Measurements from ENCODE around the gene PDCD5.
"Not testable (repeated sequence)": the region's sequence is repeated elsewhere in the genome, so short reads cannot be mapped to it uniquely, and the experiment has no call there.

Gene PDCD5, protein sequence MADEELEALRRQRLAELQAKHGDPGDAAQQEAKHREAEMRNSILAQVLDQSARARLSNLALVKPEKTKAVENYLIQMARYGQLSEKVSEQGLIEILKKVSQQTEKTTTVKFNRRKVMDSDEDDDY
- total RNA-seq = 49.8 to 50.3 reads per million in 2 donors

DNA sequence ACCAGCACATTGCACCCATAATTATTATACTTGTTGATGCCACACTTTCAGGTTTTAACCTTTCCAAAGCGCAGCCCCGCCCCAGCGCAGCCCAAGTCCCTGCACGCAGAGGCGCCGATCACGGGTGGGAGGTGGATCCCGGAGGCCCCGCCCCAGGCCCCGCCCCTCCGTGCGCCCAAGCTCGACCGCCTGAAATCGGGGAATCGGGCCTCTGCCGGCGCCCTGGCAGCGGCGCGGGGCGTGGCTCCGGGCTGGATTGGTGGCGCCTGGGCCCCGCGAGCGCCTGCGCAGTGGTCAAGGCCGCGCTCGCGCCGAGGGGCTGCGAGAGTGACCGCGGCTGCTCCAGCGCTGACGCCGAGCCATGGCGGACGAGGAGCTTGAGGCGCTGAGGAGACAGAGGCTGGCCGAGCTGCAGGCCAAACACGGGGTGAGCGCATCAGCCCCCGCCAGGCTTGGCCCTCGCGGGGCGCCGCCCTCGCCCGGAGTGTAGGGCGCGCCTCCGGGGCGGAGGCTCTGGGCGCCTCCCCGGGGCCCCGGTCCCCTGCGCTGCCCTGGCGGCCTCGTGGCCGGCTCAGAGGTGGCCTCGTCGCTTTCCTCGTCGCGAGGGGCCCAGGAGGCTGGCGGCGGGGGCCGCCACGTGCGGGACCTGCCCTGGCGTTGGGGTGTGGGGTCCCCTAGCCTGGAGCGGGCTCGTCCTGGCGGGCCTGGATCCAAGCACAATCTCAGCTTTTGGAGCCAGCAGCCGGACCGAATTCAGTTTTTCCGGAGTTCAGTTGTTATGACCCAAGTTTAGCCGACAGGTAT, at the start of gene PDCD5:
PDCD5 (plus strand) TSS at position 290 of the 804 bp plus-strand sequence; CDS start at position 362, 72 bp downstream.
- peak; percentile 96 for DNase-seq

DNA sequence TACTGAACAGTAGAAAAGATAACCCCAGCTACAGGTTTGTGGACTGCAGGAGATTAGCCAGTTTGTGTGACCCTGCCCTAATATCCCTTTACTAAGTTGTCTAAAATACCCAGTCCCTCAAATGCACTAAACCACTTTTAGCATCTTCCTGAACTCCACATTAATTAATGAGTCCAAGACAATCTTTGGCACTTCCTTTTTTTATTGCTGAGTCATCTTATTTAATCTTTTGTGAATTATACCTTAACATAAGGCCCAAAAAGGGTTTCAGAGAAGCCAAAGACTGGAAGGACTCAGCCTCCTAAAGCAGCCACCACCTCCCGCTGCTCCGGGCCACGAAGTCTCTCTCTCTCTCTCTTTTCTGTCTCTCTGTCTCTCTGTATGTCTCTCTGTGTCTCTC, 48.8 kb upstream of the PDCD5 start:
- DNase-seq = no peak

DNA sequence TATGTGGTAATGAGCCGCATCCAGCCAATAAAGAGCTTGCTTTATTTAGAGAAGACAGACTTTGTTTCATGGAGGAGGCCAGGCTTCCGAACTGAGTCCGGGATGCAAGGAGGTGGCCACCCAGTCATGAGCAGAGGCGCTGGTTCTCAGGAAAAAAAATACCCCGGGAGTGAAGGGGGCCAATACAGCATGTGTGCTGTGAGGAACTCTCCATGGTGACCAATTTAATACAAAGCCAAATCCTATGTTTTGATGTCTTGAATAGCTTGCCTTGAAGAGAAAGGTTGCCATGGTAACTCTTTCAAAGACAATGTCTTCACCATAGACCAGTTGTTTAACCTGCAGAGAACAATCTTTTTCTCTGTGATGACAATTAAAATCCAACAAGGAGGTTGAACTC, 43.4 kb upstream of the PDCD5 start:
- DNase-seq = no peak

DNA sequence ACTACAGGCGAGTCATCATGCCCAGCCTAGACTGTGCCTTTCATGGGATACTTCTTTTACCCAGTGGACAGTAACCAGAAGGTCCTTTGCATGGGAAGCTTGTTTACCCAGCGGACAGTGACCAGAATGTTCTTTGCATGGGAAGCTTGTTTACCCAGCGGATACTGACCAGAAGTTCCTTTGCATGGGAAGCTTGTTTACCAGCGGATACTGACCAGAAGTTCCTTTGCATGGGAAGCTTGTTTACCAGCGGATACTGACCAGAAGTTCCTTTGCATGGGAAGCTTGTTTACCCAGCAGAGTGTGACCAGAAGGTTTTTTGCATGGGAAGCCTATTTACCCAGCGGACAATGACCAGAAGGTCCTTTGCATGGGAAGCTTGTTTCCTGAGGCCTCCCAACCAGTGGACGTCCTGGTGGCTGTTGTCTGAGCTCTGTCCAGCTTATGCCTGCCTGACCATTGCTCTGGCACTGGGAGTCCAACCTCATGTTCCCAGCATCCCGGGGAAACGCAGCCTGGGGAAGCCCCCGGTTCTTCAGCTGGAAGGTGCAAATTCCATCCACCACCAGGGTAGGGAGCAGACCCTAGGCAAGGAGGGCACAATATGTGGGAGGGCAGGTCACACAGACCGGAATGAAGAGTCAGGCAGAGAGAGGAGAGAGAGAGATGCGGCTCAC, 41.6 kb upstream of the PDCD5 start:
- DNase-seq = no peak

DNA sequence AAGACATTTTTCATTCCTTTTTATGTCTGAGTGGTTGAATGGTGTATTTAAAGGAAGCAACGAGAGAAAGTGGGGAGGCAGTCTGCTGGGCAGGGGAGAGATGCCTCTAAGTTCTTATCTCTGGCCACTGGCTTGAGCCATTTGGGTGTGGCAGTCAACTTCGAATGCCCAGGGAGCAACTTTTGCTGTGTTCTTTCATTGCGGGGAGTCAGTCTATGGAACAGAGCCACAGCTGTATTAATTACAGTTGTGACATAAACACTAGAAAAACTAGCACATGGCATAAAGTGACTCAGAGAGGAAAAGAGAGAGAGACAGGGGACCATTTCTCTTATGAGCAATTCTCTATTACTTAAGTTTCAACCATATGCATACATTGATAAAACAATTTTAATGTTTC, 40.4 kb upstream of the PDCD5 start:
- DNase-seq = no peak

DNA sequence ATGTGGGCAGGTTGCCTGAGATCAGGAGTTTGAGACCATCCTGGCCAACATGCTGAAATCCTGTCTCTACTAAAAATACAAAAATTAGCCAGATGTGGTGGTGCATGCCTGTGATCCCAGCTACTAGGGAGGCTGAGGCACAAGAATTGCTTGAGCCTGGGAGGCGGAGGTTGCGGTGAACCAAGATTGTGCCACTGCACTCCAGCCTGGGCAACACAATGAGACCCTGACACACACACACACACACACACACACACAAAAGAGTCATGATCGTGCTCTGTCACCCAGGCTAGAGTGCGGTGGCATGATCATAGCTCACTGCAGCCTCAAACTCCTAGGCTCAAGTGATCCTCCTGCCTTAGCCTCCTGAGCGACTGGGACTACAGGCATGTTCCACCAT, 39.6 kb upstream of the PDCD5 start:
- not testable (repeated sequence) for DNase-seq

DNA sequence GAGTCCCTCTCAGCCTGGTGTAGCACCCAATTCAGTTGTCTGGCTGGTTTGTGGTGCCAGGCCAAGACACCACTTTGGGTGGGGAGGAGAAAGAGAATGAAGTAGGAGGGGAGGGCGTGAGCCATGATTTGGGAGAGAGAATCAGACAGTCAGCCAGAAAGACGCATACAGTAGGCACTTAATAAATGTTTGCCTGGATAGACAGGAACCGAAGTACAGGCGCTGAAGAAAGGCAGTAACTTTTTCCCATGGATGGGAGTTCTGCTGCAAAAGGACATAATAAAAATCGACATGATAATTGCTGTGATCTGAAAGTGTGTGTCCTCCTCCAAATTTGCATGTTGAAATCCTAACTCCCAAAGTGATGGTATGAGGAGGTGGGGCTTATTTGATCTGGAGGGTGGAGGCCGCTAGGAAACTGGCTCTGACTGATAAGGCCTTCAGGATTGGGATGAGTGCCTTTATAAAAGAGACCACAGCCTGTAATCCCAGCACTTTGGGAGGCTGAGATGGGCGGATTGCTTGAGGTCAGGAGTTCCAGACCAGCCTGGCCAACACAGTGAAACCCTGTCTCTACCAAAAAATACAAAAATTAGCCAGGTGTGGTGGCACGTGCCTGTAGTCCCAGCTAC, 38.4 kb upstream of the PDCD5 start:
- no peak for DNase-seq

DNA sequence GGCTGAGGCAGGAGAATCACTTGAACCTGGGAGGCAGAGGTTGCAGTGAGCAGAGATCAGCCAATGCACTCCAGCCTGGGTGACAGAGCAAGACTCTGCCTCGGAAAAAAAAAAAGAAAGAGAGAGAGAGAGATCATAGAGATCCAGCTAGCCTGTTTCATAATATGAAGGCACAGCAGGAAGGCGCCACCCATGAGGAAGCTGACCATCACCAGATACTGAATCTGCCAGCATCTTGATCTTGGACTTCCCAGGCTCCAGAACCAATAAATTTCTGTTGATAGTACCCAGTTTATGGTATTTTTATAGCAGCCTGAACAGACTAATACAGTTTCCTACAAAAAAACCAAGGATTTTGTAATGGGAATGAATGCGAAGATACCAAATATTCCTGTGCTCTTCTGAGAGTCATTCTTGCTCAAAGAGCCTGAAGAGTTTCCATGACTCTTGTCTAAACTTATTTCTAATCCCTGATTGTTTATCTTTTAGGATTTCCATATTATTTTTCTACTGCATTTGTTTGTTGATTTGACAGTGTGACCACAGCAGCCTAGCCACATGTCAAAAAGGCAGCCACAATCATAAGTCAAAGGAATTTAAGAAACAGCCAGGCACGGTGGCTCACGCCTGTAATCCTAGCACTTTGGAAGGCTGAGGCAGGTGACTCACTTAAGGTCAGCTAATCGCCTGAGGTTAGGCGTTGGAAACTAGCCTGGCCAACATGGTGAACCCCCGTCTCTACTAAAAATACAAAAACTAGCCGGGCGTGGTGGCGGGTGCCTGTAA, 37.7 kb upstream of the PDCD5 start:
- DNase-seq = no peak

DNA sequence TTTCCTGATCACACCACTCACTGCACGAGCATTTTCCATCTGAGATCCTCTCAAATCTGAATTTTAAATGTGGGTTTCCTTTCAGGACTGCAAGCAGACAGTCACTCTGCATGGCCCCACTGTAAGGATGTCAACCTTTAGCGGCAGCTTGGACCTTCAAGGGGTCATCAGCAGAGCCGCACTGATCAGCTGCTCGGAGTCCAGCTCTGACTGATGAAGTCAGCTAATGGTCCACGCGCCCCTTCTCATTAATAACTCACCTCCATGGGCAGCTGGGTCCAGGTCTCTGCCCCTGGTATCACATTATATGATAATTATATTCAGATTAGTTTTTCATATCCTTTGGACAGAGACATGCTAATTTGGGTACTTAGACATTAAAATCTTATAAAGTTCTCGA, 36.1 kb upstream of the PDCD5 start:
- DNase-seq = no peak

DNA sequence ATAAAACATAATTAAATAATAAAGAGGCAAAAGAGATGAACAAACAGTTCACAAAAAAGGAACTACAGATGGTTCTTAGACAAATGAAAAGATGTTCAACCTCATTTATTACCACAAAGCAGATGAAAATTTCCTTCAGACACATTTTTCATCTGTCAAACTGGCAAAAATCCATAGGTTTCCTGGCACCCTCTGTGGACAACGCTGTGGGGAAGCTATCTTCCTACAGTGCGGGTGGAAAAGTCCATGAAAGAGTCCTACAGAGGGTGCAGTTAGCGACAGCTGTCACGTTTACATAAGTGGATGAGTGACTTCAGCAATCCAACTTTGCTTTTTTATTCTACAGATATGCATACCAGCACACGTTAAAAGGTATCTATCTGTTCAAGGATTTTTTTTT, 30.3 kb upstream of the PDCD5 start:
- DNase-seq = no peak

DNA sequence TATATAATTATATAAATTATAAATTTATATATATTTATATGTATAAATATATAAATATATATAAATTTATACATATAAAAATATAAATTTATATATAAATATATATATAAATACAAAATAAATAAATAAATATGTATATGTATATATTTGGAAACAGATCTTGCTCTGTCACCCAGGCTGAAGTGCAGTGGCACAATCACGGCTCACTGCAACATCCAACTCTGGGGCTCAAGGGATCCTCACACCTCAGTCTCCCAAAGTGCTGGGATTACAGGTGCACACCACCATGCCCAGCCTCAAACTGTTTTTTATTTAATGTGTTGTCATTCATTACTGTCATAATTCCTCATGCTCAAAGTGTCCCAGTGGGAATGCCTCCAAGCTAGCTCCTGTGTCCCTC, 25.2 kb upstream of the PDCD5 start:
- DNase-seq = no peak

DNA sequence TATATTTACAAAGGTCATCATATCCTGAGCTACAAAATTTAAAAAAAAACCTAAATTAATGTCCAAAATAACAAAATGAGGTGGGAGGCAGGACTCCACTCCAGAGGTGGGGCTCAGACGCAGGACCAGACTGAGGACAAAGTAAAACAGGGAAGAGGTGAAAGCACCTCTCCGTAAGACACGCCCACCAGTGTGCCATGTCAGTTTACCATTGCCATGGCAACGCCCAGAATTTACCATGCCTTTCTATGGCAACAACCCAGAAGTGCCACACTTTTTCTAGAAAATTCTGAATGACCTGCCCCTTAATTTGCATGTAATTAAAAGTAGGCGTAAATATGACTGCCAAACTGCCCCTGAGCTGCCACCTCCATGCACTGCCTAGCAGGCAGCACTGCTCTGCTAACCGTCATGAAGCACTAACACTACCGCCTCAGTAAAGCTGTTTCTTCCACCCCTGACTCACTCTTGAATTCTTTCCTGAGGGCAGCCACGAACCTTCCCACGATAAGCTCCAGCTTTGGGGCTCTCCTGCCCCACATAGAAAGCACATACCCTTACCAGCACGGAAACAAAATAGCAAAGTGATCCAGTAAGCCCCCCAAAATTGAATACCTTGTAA, 22.3 kb upstream of the PDCD5 start:
- no peak for DNase-seq

DNA sequence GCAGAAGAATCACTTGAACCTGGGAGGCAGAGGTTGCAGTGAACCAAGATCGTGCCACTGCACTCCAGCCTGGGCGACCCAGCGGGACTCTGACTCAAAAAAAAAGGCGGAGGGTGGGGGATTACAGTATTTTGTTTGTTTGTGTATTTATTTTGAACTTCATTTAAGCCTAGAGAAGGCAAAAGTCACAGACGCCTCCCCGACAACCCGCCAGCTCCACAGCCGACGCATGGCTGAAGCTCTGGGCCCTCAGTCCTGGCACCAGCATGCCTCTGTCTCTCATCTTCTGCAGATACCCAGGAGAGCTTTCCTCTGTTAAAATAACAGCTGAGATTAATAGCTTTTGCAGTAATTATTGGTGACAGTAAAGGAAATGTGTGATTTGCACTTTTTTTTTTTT, 17.2 kb upstream of the PDCD5 start:
- no peak for DNase-seq

DNA sequence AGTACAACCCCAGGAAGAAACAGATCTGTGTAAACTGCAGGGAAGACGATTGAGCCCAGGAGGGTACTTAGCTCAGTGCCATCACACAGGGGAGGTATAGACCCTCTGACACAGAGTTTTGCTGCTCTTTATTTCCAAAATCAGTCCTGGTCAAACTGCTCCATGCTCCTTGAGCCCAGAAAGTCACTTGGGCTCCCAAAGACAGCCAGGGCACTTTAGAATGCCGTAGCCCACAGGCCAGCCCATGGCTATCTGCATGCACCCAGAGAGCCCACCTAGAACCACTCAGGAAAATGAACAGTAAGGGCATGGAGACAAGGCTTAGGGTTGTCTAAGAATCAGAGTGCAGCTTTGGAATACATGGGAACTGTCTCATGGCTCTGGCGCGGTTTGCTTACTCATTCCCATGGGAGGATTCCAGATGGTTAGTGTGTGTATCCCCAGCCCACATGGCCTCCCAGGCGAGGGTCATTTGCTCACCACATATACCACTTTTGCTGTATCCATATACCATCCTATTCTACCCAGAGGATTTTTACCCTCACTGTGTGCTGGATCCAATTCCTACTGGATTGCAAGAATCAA, 14.7 kb upstream of the PDCD5 start:
- no peak for DNase-seq

DNA sequence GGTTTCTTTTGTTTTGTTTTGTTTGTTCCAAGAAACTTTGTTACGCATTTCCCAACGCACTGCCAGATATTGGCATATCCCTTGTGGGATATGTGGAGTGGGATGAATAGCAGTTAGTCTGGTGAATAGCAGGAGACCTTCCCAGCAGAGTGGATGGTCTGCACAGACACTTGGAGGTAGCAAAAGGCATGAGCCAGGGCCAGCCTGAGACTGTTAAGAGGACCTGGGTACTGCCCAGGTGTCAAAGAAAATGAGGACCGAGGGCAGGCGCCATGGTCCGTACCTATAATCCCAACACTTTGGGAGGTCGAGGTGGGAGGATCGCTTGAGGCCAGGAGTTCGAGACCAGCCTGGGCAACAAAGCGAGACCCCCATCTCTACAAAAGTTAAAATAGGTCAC, 13.5 kb upstream of the PDCD5 start:
- DNase-seq = no peak

DNA sequence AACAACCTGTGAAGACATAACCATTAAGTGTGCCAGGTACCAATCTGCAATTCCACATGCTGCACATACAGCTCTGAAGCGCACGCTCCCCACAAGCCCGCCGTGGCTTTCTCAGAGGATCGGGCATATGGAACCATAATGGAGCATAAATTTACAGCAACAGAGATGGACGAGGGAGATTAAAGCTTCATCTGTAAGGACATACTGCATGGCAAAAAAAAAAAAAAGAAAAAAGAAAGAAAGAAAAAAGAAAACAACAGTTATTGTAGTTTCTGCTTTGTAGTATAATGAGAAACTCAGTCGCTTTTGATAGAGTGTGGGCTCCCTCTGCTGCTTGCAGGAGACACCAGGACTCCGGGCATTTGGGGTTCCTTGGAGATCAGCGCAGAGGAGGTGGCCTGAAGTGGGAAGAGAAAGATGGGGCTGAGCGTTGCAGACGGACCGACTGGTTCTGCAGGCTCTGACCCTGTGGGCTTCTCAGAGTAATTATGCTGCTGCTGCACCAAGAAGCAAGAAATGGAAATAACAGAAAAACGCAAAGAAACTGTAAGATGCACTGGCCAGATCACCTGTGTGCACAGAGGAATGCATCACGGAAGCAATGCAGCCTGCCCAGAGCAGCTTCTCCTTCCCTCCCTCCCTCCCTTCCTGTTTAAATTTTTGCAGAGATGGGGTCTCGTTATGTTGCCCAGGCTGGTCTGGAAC, 10.8 kb upstream of the PDCD5 start:
- no peak for DNase-seq

DNA sequence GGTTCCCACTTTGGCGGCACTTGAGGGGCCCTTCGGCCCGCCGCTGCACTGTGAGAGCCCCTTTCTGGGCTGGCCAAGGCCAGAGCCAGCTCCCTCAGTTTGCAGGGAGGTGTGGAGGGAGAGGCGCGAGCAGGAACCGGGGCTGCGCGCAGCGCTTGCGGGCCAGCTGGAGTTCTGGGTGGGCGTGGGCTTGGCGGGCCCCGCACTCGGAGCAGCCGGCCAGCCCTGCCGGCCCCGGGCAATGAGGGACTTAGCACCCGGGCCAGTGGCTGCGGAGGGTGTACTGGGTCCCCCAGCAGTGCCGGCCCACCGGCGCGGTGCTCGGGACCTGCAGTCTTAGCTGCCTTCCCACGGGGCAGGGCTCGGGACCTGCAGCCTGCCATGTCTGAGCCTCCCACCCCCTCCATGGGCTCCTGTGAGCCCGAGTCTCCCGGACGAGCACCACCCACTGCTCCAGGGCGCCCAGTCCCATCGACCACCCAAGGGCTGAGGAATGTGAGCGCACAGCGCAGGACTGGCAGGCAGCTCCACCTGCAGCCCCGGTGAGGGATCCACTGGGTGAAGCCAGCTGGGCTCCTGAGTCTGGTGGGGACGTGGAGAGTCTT, 9.4 kb upstream of the PDCD5 start:
- not testable (repeated sequence) for DNase-seq

DNA sequence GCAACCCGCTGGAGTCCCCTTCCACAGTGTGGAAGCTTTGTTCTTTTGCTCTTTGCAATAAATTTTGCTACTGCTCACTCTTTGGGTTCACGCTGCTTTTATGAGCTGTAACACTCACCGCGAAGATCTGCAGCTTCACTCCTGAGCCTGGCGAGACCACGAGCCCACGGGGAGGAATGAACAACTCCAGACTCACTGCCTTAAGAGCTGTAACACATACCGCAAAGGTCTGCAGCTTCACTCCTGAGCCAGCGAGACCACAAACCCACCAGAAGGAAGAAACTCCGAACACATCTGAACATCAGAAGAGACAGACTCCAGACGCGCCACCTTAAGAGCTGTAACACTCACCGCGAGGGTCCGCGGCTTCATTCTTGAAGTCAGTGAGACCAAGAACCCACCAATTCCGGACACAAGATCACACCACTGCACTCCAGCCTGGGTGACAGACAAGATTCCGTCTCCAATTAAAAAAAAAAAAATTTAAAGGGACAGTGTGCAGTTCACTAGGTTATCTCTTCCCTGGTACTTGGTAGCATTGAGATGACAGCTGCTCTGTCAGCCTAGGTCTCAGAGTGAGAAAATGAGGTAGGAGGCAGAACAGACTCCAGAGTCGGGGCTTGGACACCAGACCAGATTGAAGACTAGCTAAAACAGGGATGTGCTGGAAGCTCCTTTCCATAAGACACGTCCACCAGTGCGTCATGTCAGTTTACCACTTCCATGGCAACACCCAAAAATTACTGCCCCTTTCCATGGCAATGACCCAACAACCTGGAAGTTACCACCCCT, 8.1 kb upstream of the PDCD5 start:
- not testable (repeated sequence) for DNase-seq

DNA sequence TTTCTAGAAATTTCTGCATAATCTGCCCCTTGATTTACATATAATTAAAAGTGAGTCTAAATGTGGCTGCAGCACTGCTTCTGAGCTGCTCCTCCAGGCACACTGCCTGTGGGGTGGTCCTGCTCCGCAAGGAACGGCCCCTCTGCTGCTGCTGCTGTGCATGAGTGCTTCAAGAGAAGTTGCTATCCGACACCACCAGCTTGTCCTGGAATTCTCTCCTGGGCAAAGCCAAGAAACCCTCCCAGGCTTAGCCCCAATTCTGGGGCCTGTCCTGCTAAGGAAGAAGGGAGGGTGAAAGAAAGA, 7.5 kb upstream of the PDCD5 start:
- no peak for DNase-seq

DNA sequence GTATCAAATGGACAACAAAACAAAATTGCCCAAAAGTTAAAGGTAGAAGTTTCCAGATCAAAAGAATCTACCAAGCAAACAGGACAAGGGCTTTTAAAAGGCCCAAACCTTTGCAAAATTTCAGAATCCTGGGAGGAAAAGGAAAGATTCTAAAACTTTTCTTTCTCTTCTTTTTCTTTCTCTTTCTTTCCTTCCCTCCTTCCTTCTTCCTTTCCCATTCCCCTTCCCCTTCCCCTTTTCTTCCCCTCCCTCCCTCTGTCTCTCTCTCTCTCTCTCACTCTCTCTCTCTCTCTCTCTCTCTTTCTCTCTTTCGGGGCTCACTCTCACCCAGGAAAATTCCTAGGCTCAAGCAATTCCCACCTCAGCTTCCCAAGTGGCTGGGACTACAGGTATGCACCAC, 4.2 kb upstream of the PDCD5 start:
- DNase-seq = no peak
